ENCODE measurements around the gene ANKH.

The ANKH gene

GRCh38 chr5:14727928-14728458 lies 143.6 kb downstream of the ANKH start:
- no peak for TF ChIP-seq CTCF (IDR thresholded peaks at IDR 0.05; ENCODE audit: control insufficient read depth, insufficient read depth, low read depth, low read length, missing control alignments)
- no peak overlapping the region for H3K4me3 ChIP-seq (ENCODE audit: control insufficient read depth, low read depth, low read length)
- no peak for DNase-seq (ENCODE audit: low read depth)

GRCh38 chr5:14727428-14727865 lies 144.1 kb downstream of the ANKH start:
- peak; percentile 90 for TF ChIP-seq CTCF (IDR thresholded peaks at IDR 0.05; ENCODE audit: control insufficient read depth, insufficient read depth, low read depth, low read length, missing control alignments)
- no peak overlapping the region for H3K4me3 ChIP-seq (ENCODE audit: control insufficient read depth, low read depth, low read length)
- no peak for DNase-seq (ENCODE audit: low read depth)

- H3K4me3 ChIP-seq (ENCODE audit: control insufficient read depth, low read depth, low read length): no peak overlapping the region
- no peak for TF ChIP-seq CTCF (IDR thresholded peaks at IDR 0.05; ENCODE audit: control insufficient read depth, insufficient read depth, low read depth, low read length, missing control alignments)
- DNase-seq (ENCODE audit: low read depth): no peak
Measured at GRCh38 chr5:14726066-14726838, 145.3 kb downstream of the ANKH start.

- no peak for TF ChIP-seq CTCF (IDR thresholded peaks at IDR 0.05; ENCODE audit: control insufficient read depth, insufficient read depth, low read depth, low read length, missing control alignments)
- DNase-seq (ENCODE audit: low read depth): no peak
- H3K4me3 ChIP-seq (ENCODE audit: control insufficient read depth, low read depth, low read length): no peak overlapping the region
Measured at GRCh38 chr5:14724633-14725032, 146.9 kb downstream of the ANKH start.

GRCh38 chr5:14723701-14724132 lies 147.9 kb downstream of the ANKH start:
- no peak for TF ChIP-seq CTCF (IDR thresholded peaks at IDR 0.05; ENCODE audit: control insufficient read depth, insufficient read depth, low read depth, low read length, missing control alignments)
- no peak overlapping the region for H3K4me3 ChIP-seq (ENCODE audit: control insufficient read depth, low read depth, low read length)
- no peak for DNase-seq (ENCODE audit: low read depth)

GRCh38 chr5:14722923-14723322 lies 148.7 kb downstream of the ANKH start:
- no peak for TF ChIP-seq CTCF (IDR thresholded peaks at IDR 0.05; ENCODE audit: control insufficient read depth, insufficient read depth, low read depth, low read length, missing control alignments)
- no peak overlapping the region for H3K4me3 ChIP-seq (ENCODE audit: control insufficient read depth, low read depth, low read length)
- DNase-seq (ENCODE audit: low read depth): no peak
